NCI-H446 (cell line): ENCODE measurements around the gene NACC2.

Experiments used
- DNase-seq, 2 experiments: peaks; one replicate each; lab custom pipeline; 2025; lab: John Stamatoyannopoulos, UW

The NACC2 gene

GRCh38 chr9:136092741-136093140 lies 2.3 kb downstream of the NACC2 start:
- no peak for DNase-seq

- DNase-seq, result no peak
Observed at GRCh38 chr9:136092353-136092650, 2.8 kb downstream of the NACC2 start.

GRCh38 chr9:136091582-136092352 lies 3.3 kb downstream of the NACC2 start:
- no peak for DNase-seq

GRCh38 chr9:136090768-136091581 lies 4.1 kb downstream of the NACC2 start:
- no peak for DNase-seq

- no peak for DNase-seq
Observed at GRCh38 chr9:136090056-136090735, 4.9 kb downstream of the NACC2 start.

GRCh38 chr9:136089697-136090045 lies 5.4 kb downstream of the NACC2 start:
- DNase-seq, result peak in 1 of 2 experiments; percentile 17

- DNase-seq, result no peak
Observed at GRCh38 chr9:136088939-136089696, 6.0 kb downstream of the NACC2 start.

- DNase-seq, result no peak
Observed at GRCh38 chr9:136088481-136088938, 6.6 kb downstream of the NACC2 start.

GRCh38 chr9:136087741-136088480 lies 7.2 kb downstream of the NACC2 start:
- no peak for DNase-seq

GRCh38 chr9:136086951-136087740 lies 7.9 kb downstream of the NACC2 start:
- no peak for DNase-seq

- DNase-seq, result no peak
Observed at GRCh38 chr9:136086213-136086881, 8.7 kb downstream of the NACC2 start.

- no peak for DNase-seq
Observed at GRCh38 chr9:136085815-136086212, 9.3 kb downstream of the NACC2 start.

- DNase-seq, result no peak
Observed at GRCh38 chr9:136084063-136084944, 10.8 kb downstream of the NACC2 start.

GRCh38 chr9:136083558-136084062 lies 11.5 kb downstream of the NACC2 start:
- no peak for DNase-seq

GRCh38 chr9:136082496-136083361 lies 12.4 kb downstream of the NACC2 start:
- DNase-seq, result no peak

- no peak for DNase-seq
Observed at GRCh38 chr9:136081826-136082495, 13.1 kb downstream of the NACC2 start.

- DNase-seq, result no peak
Observed at GRCh38 chr9:136081113-136081825, 13.8 kb downstream of the NACC2 start.
